Effector memory CD4-positive, alpha-beta T cell (primary cell): ENCODE measurements around the gene SIRPD.

ENCODE experiments used
- DNase-seq, 3 donors: peaks; one replicate each; pipeline ENCODE4 v3.0.0-alpha.2; 2020
- H3K27ac ChIP-seq: 2 replicates; pipeline ENCODE4 v1.7.0; 2013; ENCODE audit warnings: mild to moderate bottlenecking, low read length, moderate library complexity; ENCODE audit not compliant: insufficient read depth, poor library complexity, severe bottlenecking
- H3K27me3 ChIP-seq: replicated peaks from 2 replicates; pipeline ENCODE4 v1.7.0; 2013; ENCODE audit warnings: mild to moderate bottlenecking, low read length; ENCODE audit not compliant: insufficient read depth, control insufficient read depth, poor library complexity, severe bottlenecking
- H3K36me3 ChIP-seq: 2 replicates; pipeline ENCODE4 v1.7.0; 2013; ENCODE audit warnings: mild to moderate bottlenecking, low read length, moderate library complexity; ENCODE audit not compliant: control insufficient read depth, insufficient read depth
- H3K4me1 ChIP-seq: 2 replicates; pipeline ENCODE4 v1.7.0; 2013; ENCODE audit warnings: low read length, mild to moderate bottlenecking; ENCODE audit not compliant: control insufficient read depth, insufficient read depth, poor library complexity, severe bottlenecking
- H3K4me3 ChIP-seq: 2 replicates; pipeline ENCODE4 v1.7.0; 2013; ENCODE audit warnings: low read length, low read depth, mild to moderate bottlenecking; ENCODE audit not compliant: insufficient read depth, poor library complexity, severe bottlenecking
- H3K9me3 ChIP-seq: 2 replicates; pipeline ENCODE4 v1.7.0; 2013; ENCODE audit warnings: mild to moderate bottlenecking, low read length, moderate library complexity; ENCODE audit not compliant: control insufficient read depth

SIRPD gene

GRCh38 chr20:1526310-1526709 lies 31.2 kb downstream of the SIRPD start:
- H3K27ac ChIP-seq: no peak overlapping the region
- no peak for DNase-seq

GRCh38 chr20:1524004-1524403 lies 33.5 kb downstream of the SIRPD start:
- no peak for DNase-seq

More at GRCh38 chr20:1526310-1526709, 31.2 kb downstream of the SIRPD start:
- H3K9me3 ChIP-seq: no peaks in the 10 kb centered on the region
- no peaks in the 10 kb centered on the region for H3K27me3 ChIP-seq
- no peaks in the 10 kb centered on the region for H3K36me3 ChIP-seq
- no peak overlapping the region for H3K4me3 ChIP-seq
- no peaks in the 10 kb centered on the region for H3K4me1 ChIP-seq

GRCh38 chr20:1517010-1517409 lies 40.5 kb downstream of the SIRPD start:
- DNase-seq: no peak
- Histone ChIP-seq H3K36me3 (no peaks in the 10 kb centered on the region), H3K9me3 (no peaks in the 10 kb centered on the region), H3K4me3 (no peak overlapping the region), H3K27me3 (no peaks in the 10 kb centered on the region), H3K27ac (no peak overlapping the region), H3K4me1 (no peaks in the 10 kb centered on the region)

More at GRCh38 chr20:1524004-1524403, 33.5 kb downstream of the SIRPD start:
- no peak overlapping the region for H3K4me3 ChIP-seq
- H3K27me3 ChIP-seq: no peaks in the 10 kb centered on the region
- H3K9me3 ChIP-seq: no peaks in the 10 kb centered on the region
- no peak overlapping the region for H3K27ac ChIP-seq
- no peaks in the 10 kb centered on the region for H3K4me1 ChIP-seq
- H3K36me3 ChIP-seq: no peaks in the 10 kb centered on the region

GRCh38 chr20:1513801-1514200 lies 43.7 kb downstream of the SIRPD start:
- Histone ChIP-seq H3K27ac (no peak overlapping the region), H3K36me3 (no peaks in the 10 kb centered on the region), H3K4me1 (no peaks in the 10 kb centered on the region), H3K27me3 (no peaks in the 10 kb centered on the region), H3K4me3 (no peak overlapping the region), H3K9me3 (no peaks in the 10 kb centered on the region)
- no peak for DNase-seq

GRCh38 chr20:1509237-1509636 lies 48.3 kb downstream of the SIRPD start:
- no peak for DNase-seq
- no peaks in the 10 kb centered on the region for H3K9me3 ChIP-seq

DNA sequence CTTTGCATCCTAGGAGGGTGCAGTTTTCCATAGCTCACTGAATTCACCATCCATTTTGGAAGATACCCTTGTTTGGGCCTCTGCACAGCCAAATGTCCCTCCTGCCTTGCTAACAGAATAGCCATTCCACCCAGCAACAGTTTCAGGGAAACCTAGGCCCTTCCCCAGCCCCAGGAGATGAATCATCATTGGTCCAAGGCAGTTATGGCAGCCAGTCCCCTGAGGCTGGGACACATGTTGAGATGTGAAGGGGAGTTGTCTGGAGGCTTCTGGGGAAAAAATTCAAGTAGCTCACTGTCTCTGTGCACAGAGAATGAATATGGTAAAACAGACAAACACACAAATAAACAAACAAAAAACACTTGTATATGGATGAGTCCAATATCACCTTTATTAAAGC lies 48.9 kb downstream of the SIRPD start:
- no peaks in the 10 kb centered on the region for H3K9me3 ChIP-seq
- no peak overlapping the region for H3K4me3 ChIP-seq
- no peaks in the 10 kb centered on the region for H3K36me3 ChIP-seq
- H3K27me3 ChIP-seq: no peaks in the 10 kb centered on the region
- no peak overlapping the region for H3K27ac ChIP-seq
- no peak for DNase-seq
- no peaks in the 10 kb centered on the region for H3K4me1 ChIP-seq

More at GRCh38 chr20:1509237-1509636, 48.3 kb downstream of the SIRPD start:
- H3K36me3 ChIP-seq: no peaks in the 10 kb centered on the region
- no peaks in the 10 kb centered on the region for H3K4me1 ChIP-seq
- H3K27ac ChIP-seq: no peak overlapping the region
- no peak overlapping the region for H3K4me3 ChIP-seq
- no peaks in the 10 kb centered on the region for H3K27me3 ChIP-seq

- H3K9me3 ChIP-seq: no peaks in the 10 kb centered on the region
- H3K27ac ChIP-seq: no peak overlapping the region
- H3K4me3 ChIP-seq: no peak overlapping the region
- no peaks in the 10 kb centered on the region for H3K27me3 ChIP-seq
- H3K36me3 ChIP-seq: no peaks in the 10 kb centered on the region
- DNase-seq: no peak
- no peaks in the 10 kb centered on the region for H3K4me1 ChIP-seq
These were observed 50.2 kb downstream of the SIRPD start for GRCh38 chr20:1507276-1507675.

DNA sequence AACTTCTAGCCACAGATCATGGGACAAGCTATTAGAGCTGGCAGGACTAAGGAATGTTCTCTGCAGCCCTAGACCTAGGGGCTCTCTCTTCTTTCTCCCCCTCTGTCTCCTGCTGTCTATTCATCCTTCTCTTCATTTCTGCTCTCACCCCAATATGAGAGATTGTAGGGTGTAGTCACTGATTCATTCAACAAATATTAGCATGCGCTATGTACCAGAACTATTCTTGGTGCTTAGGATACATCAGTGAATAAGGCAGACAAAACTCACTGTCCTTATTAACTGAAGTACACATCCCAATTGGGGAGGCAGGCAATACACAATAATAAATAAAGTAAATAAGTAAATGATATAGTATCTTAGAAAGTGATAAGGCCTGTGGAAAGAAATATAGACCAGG lies 51.6 kb downstream of the SIRPD start:
- H3K36me3 ChIP-seq: no peaks in the 10 kb centered on the region
- no peak overlapping the region for H3K4me3 ChIP-seq
- H3K27me3 ChIP-seq: no peaks in the 10 kb centered on the region
- no peak for DNase-seq
- no peak overlapping the region for H3K27ac ChIP-seq
- no peaks in the 10 kb centered on the region for H3K4me1 ChIP-seq
- H3K9me3 ChIP-seq: no peaks in the 10 kb centered on the region

- Histone ChIP-seq H3K36me3 (no peaks in the 10 kb centered on the region), H3K27ac (no peak overlapping the region)
- DNase-seq: no peak
These were observed 52.1 kb downstream of the SIRPD start for GRCh38 chr20:1505361-1505760.

DNA sequence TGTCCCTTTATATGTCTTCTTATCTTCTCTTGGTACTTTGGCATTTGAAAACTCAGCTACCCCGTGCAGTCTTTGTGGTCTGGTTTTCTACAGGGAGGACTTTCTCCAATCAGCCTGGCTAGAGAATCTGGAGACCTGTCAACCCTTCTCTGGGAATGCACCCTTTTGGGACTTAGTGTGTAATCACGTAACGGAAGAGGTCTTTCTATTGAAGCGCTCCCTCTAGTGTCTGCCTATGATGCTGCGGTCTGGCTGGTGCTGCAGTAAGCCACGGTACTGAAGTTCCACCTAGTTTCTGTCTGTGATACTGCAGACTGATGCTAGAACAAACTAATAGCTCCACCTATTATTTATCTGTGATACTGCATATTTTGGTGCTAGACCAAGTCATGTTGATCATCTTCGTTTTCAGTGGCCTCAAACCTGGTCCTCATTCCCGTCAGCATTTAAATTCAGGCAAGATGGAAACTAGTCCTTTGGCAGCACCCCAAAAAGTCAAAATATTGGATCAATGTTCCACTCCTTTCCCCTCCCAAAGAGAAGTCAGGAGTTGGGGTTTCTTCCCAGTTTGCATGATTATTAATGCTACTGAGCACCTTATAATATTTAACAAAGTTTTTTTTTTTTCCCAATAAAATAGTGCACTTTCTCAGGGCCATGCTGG lies 53.8 kb downstream of the SIRPD start:
- Histone ChIP-seq H3K36me3 (no peaks in the 10 kb centered on the region), H3K27ac (no peak overlapping the region), H3K4me1 (no peaks in the 10 kb centered on the region), H3K9me3 (no peaks in the 10 kb centered on the region), H3K27me3 (no peaks in the 10 kb centered on the region), H3K4me3 (no peak overlapping the region)
- peak; percentile 41 to 65 (median 60) for DNase-seq

More at GRCh38 chr20:1505361-1505760, 52.1 kb downstream of the SIRPD start:
- no peaks in the 10 kb centered on the region for H3K4me1 ChIP-seq
- H3K27me3 ChIP-seq: no peaks in the 10 kb centered on the region
- H3K4me3 ChIP-seq: no peak overlapping the region
- no peaks in the 10 kb centered on the region for H3K9me3 ChIP-seq
